Astrocyte of the cerebellum (primary cell): ENCODE data around the gene TMEM134.

ENCODE experiments used
- DNase-seq: peaks from one replicate; pipeline ENCODE4 v3.0.0-alpha.2; 2011; ENCODE audit warnings: low read depth
- H3K4me3 ChIP-seq: 2 replicates; pipeline ENCODE4 v1.5.1; 2011; ENCODE audit warnings: mild to moderate bottlenecking, low read depth, low read length, moderate library complexity
- in situ Hi-C: cut with HindIII; loops from 2 replicates; pipeline ENCODE4 v1.10.0; 2017; ENCODE audit warnings: low sequenced_read_pairs
- TF ChIP-seq, protein P1 (sequence below): IDR thresholded peaks from 2 replicates; pipeline ENCODE4 v1.5.1; 2012; ENCODE audit warnings: low read length, low read depth, moderate library complexity, mild to moderate bottlenecking; ENCODE audit errors: missing control alignments

The TMEM134 gene

DNA sequence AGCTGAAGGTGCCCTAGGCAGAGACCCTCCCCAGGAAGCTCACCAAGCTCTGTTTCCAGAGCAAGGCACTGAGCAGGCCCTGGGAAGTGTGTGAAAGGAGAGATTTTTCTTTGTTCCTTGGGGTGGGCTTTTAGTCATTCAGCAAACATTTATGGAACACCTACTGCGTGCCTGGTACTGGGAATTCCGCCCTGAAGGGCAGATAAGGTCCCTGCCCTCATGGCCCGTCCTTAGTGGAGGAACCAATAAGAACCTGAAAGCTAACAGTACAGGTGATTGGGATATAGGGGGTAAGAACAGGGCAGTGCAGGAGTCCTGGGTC, 3.9 kb downstream of the TMEM134 start:
- in situ Hi-C loops = no loop called here
- no peak for DNase-seq
- H3K4me3 ChIP-seq = peak overlapping the region; percentile 54
- TF ChIP-seq, protein P1, sequence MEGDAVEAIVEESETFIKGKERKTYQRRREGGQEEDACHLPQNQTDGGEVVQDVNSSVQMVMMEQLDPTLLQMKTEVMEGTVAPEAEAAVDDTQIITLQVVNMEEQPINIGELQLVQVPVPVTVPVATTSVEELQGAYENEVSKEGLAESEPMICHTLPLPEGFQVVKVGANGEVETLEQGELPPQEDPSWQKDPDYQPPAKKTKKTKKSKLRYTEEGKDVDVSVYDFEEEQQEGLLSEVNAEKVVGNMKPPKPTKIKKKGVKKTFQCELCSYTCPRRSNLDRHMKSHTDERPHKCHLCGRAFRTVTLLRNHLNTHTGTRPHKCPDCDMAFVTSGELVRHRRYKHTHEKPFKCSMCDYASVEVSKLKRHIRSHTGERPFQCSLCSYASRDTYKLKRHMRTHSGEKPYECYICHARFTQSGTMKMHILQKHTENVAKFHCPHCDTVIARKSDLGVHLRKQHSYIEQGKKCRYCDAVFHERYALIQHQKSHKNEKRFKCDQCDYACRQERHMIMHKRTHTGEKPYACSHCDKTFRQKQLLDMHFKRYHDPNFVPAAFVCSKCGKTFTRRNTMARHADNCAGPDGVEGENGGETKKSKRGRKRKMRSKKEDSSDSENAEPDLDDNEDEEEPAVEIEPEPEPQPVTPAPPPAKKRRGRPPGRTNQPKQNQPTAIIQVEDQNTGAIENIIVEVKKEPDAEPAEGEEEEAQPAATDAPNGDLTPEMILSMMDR = no peak

DNA sequence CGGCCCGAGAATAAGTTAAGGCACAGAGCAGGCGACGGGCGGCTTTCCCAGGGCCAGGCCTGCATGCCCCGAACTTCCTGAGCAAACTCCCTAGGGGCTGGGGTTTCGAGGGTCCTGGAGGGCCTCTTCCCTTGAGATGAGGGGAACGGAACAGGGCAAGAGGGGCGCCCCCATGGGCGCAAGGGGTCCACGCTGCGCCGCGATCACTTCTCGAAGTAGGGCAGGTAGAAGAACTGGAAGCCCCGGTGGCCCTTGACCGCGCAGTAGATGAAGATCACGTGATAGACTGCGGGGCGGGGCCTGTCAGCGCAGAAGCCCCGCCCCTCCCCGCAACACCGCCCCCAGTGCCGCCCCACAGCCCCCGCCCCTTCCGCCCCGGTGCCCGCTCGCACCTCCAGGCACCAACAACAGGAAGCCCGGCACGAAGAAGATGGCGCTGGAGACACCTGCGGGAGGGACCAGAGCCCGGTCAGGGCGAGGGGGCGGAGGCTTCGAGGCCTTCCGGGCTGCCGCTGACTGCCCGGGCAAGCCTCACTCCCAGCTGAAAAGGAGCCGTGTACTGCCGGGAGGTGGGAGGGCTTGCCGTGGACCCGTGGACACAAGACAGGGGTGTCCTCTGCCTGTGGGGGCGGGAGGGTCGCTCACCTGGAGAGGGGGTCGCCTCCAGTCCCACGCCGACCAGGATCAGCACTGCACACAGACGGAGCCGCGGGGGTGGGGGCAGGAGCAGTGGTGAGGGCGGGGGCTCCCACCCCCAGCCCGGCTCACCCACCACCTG, 4.5 kb downstream of the TMEM134 start:
- TF ChIP-seq, protein P1 = no peak
- in situ Hi-C loops = no loop called here
- H3K4me3 ChIP-seq = peak overlapping the region; percentile 54
- no peak for DNase-seq

DNA sequence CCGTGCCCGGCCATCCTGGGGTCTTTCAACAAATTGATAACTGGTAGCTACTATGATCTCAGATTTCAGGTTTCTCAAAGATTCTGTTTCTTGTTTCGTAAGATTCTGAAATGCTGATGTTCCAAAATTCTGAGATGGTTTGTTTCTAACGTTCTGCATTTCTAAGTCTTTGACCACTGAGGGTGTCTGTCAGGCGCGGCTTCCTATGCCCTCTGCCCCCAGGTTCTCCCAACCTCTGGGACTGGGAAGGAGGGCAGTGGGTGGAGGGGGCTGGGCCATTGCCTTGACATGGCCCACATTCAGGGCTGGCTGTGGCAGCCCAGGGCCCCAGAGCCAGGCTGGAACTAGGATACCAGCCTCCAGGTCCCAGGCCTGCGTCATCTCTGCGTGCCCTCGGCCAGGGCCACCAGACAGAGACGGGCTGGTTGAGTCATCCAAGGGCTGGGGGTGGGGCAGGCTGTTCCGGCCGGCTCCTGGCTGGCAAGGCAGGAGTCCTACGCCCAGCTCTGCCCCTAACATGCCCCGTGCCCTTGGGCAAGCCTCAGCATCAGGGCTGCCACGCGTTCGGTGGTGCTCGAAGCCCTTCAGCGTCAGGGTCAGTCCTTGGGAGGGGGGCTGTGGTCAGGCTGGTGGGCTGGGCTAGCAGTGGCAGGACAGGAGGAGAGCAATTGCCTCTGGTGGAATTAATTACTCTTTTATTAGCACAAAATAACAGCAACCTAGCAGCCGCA, 5.2 kb downstream of the TMEM134 start:
- peak overlapping the region; percentile 54 for H3K4me3 ChIP-seq
- in situ Hi-C loops = no loop called here
- no peak for DNase-seq
- TF ChIP-seq, protein P1 = no peak

DNA sequence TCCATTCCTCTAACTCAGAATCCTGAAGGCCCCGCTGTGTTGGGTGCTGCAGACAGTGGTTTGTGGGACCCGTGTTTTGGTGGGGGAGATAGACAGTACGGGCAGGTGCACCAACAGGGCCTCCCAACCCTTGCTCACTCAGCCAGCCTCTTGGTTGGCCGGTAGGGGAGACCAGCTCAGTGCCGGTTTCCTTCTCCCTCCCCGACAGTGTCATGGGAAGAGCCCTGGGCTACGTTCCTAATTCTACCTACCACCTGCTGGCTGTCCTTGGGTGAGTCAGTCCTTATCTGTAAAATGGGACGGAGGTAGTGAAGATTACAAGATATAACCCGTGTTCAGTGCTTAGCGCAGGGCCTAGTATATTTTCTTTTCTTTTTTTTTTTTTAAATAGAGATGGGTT, 5.9 kb downstream of the TMEM134 start:
- DNase-seq = no peak
- H3K4me3 ChIP-seq = no peak overlapping the region
- TF ChIP-seq, protein P1 = no peak
- in situ Hi-C loops = no loop called here

DNA sequence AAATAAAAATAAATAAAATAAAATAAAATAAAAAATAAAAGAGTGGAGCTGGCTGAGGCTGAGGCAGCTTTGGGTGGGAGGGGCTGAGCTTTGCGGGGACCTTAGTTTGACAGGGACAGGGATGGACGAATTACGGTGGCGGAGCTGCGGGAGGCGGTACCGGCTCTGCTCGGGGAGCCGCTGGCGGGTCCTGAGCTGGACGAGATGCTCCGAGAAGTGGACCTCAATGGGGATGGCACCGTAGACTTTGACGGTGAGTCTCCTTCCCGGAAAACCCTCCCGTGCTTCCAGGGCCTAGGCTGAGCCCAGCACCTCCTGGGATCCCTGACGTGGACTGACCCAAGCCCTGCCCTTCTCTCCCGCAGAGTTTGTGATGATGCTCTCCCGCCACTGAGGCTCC, 10.8 kb downstream of the TMEM134 start:
- in situ Hi-C loops = no loop called here
- no peak for DNase-seq

DNA sequence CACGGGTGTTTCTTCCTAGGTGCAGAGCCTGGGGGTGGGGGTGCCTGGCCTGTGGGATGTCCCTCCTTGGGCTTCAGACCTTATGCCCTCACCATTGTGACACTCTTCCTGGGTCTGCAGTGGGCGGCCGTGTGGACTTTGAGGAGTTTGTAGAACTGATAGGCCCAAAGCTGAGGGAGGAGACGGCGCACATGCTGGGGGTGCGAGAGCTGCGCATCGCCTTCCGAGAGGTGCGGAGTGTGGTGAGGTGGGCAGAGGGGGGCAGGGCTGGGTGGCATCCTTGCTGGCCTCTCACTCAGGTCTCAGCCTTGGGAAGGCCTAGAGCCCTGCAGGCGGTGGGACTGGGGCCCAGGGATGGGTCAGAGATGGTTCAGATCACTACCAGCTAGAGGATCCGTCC, 11.6 kb downstream of the TMEM134 start:
- no peak overlapping the region for H3K4me3 ChIP-seq
- TF ChIP-seq, protein P1 = no peak
- in situ Hi-C loops = no loop called here
- no peak for DNase-seq

More for the DNA sequence above, 10.8 kb downstream of the TMEM134 start:
- H3K4me3 ChIP-seq = no peak overlapping the region
- TF ChIP-seq, protein P1 = no peak
